Measurements from ENCODE around the gene PFKFB4.
"Not testable (repeated sequence)": the region's sequence is repeated elsewhere in the genome, so short reads cannot be mapped to it uniquely, and the experiment has no call there.

Gene PFKFB4

DNA sequence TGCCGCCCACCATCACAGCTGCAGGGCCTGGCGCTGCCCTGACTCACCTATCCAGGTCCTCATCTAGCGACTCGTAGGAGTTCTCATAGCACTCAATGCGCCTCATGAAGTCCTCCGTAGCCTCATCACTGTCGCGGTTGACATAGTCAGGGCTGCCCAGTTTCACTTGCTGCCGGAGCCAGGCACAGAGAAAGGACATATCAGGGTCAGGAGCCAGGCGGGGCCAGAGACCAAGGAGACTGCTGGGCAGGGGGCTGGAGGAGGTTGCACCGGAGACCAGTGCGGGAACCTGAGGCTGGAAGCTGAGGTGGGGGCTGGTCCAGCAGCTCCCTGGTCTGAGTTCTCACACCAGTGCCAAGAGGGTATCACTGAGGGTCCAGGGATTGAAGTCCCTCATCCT, 18.2 kb downstream of the PFKFB4 start:
- no peaks in the 10 kb centered on the region for H3K27me3 ChIP-seq (ENCODE audit: control insufficient read depth in 1 of 2, insufficient read depth in 2 of 2, low read length in 2 of 2)
- no peak overlapping the region for H3K9ac ChIP-seq (ENCODE audit: low read length)
- no peak overlapping the region for H3K4me3 ChIP-seq (ENCODE audit: low read depth in 1 of 2, low read length in 2 of 2)
- no peaks in the 10 kb centered on the region for H3K4me1 ChIP-seq (ENCODE audit: insufficient read depth, low read length)
- no peak overlapping the region for H3K27ac ChIP-seq (ENCODE audit: low read depth, low read length)
- peaks cover 12% of the 10 kb centered on the region for H3K36me3 ChIP-seq (ENCODE audit: insufficient read depth, low read length)
- H3K9me3 ChIP-seq (ENCODE audit: low read length), result no peaks in the 10 kb centered on the region

DNA sequence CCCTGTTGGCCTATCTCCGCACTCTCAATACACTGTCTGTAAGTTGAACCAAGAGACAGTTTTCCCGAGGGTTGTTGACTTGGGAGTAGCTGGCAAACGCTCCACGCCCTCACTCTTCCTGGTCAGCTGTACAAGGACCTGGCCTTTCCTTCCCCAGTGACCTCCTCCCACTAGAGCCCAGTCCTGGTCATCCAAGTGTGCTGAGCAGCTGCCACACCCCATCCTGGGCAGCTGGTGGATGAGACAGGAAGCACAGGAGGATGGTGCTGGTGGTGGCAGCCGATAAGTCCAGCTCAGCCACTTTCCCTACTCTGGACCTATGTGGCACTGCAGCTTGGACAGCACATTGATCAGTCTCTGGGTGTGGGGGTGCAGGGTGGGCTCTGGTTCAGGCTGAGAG, 19.8 kb downstream of the PFKFB4 start:
- H3K9ac ChIP-seq (ENCODE audit: low read length), result no peak overlapping the region
- no peaks in the 10 kb centered on the region for H3K4me1 ChIP-seq (ENCODE audit: insufficient read depth, low read length)
- no peak overlapping the region for H3K27ac ChIP-seq (ENCODE audit: low read depth, low read length)
- H3K36me3 ChIP-seq (ENCODE audit: insufficient read depth, low read length), result peaks cover 12% of the 10 kb centered on the region
- H3K9me3 ChIP-seq (ENCODE audit: low read length), result no peaks in the 10 kb centered on the region
- H3K4me3 ChIP-seq (ENCODE audit: low read depth in 1 of 2, low read length in 2 of 2), result no peak overlapping the region
- no peaks in the 10 kb centered on the region for H3K27me3 ChIP-seq (ENCODE audit: control insufficient read depth in 1 of 2, insufficient read depth in 2 of 2, low read length in 2 of 2)

DNA sequence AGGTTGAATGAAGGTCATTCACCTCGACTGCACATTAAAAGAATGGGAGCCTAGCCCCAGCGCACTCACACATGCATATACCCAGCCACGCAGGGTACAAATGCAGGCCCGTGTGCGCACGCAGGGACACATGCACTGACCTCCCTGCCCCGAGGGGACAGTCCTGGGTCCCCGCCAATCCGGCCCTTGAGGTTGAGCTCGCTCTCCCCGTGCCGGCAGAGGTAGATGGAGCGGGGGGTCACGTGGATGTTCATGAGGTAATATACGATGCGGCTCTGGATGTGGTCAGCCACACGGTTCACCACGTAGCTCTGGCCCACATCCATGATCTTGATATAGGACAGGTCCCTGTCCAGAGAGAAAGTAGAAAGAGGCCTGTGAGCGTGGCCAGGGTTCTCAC, 20.5 kb downstream of the PFKFB4 start:
- Histone ChIP-seq H3K36me3 (ENCODE audit: insufficient read depth, low read length) (peaks cover 12% of the 10 kb centered on the region), H3K9ac (ENCODE audit: low read length) (no peak overlapping the region), H3K4me3 (ENCODE audit: low read depth in 1 of 2, low read length in 2 of 2) (no peak overlapping the region), H3K9me3 (ENCODE audit: low read length) (no peaks in the 10 kb centered on the region), H3K4me1 (ENCODE audit: insufficient read depth, low read length) (no peaks in the 10 kb centered on the region), H3K27me3 (ENCODE audit: control insufficient read depth in 1 of 2, insufficient read depth in 2 of 2, low read length in 2 of 2) (no peaks in the 10 kb centered on the region), H3K27ac (ENCODE audit: low read depth, low read length) (no peak overlapping the region)

DNA sequence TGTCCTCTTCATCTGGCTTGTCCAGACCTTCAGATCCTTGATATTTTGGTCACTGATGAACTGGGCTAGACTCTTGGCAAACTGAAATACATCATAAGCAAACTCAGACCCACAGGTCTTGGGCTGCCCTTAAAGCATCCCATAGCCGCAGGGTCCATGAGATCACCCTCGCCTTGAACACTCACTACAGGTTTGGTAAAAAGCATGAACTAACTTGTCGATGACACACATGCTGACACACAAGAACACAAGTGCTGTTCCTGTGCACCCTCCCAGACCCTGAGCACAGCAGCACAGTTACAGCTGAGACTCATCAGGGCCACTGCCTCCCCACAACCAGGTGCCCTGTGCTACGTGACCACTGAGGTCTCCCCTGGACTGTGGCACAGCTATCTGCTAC, 21.0 kb downstream of the PFKFB4 start:
- H3K9ac ChIP-seq (ENCODE audit: low read length), result no peak overlapping the region
- H3K27me3 ChIP-seq (ENCODE audit: control insufficient read depth in 1 of 2, insufficient read depth in 2 of 2, low read length in 2 of 2), result no peaks in the 10 kb centered on the region
- peaks cover 12% of the 10 kb centered on the region for H3K36me3 ChIP-seq (ENCODE audit: insufficient read depth, low read length)
- no peak overlapping the region for H3K4me3 ChIP-seq (ENCODE audit: low read depth in 1 of 2, low read length in 2 of 2)
- H3K4me1 ChIP-seq (ENCODE audit: insufficient read depth, low read length), result no peaks in the 10 kb centered on the region
- no peak overlapping the region for H3K27ac ChIP-seq (ENCODE audit: low read depth, low read length)
- no peaks in the 10 kb centered on the region for H3K9me3 ChIP-seq (ENCODE audit: low read length)

DNA sequence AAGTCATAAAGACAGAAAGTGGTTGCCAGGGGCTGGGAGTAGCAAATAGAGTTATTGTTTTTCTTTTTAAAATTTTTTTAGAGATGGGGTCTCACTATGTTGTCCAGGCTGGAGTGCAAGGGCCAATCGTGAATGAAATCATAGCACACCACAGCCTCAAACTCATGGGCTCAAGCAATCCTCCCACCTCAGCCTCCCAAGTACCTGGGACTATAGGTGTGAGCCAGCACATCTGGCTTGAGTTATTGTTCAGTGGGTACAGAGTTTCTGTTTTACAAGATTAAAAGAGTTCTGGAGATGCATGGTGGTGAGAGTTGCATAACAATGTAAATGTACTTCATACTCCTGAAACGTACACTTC, 23.6 kb downstream of the PFKFB4 start:
- no peak overlapping the region for H3K27ac ChIP-seq (ENCODE audit: low read depth, low read length)
- H3K4me3 ChIP-seq (ENCODE audit: low read depth in 1 of 2, low read length in 2 of 2), result no peak overlapping the region
- no peaks in the 10 kb centered on the region for H3K9me3 ChIP-seq (ENCODE audit: low read length)
- peaks cover 7% of the 10 kb centered on the region for H3K36me3 ChIP-seq (ENCODE audit: insufficient read depth, low read length)
- H3K9ac ChIP-seq (ENCODE audit: low read length), result no peak overlapping the region
- no peaks in the 10 kb centered on the region for H3K27me3 ChIP-seq (ENCODE audit: control insufficient read depth in 1 of 2, insufficient read depth in 2 of 2, low read length in 2 of 2)
- no peaks in the 10 kb centered on the region for H3K4me1 ChIP-seq (ENCODE audit: insufficient read depth, low read length)

DNA sequence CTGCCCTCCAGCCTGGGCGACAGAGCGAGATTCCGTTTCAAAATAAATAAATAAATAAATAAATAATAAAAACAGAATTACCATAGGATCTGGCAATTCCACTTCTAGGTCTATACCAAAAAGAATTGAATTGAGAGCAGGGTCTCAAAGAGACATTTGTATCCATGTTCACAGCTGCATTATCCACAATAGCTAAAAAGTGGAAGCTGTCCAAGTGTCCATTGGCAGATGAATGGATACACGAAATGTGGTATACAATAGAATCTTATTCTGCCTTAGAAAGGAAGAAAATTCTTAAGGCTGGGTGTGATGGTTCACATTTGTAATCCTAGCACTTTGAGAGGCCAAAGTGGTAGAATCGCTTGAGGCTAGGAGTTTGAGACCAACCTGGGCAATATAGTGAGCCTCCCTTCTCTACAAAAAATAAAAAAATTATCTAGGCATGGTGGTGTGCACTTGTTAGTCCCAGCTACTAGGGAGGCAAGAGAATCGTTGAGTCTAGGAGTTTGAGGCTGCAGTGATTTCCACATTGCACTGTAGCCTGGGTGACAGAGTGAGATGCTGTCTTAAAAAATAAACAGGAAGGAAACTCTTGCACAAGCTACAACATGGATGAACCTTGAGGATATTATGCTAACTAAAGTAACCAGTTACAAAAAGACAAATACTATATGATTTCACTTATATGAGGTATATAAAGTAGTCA, 24.2 kb downstream of the PFKFB4 start:
- peaks cover 5% of the 10 kb centered on the region for H3K36me3 ChIP-seq (ENCODE audit: insufficient read depth, low read length)
- H3K27ac ChIP-seq (ENCODE audit: low read depth, low read length), result no peak overlapping the region
- H3K9me3 ChIP-seq (ENCODE audit: low read length), result no peaks in the 10 kb centered on the region
- no peak overlapping the region for H3K4me3 ChIP-seq (ENCODE audit: low read depth in 1 of 2, low read length in 2 of 2)
- H3K4me1 ChIP-seq (ENCODE audit: insufficient read depth, low read length), result no peaks in the 10 kb centered on the region
- no peaks in the 10 kb centered on the region for H3K27me3 ChIP-seq (ENCODE audit: control insufficient read depth in 1 of 2, insufficient read depth in 2 of 2, low read length in 2 of 2)
- H3K9ac ChIP-seq (ENCODE audit: low read length), result no peak overlapping the region

DNA sequence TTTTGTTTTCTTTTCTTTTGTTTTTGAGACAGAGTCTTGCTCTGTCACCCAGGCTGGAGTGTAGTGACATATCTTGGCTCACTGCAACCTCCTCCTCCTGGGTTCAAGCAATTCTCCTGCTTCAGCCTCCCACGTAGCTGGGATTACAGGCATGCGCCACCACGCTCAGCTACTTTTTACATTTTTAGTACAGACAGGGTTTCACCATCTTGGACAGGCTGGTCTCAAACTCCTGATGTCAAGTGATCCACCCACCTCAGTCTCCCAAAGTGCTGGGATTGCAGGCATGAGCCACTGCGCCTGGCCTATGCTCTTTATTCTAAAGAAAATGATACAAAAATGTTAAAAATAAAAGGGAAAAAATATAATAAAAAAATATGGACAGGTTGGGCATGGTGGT, 25.9 kb downstream of the PFKFB4 start:
- not testable (repeated sequence) for H3K4me3 ChIP-seq (ENCODE audit: low read depth in 1 of 2, low read length in 2 of 2); H3K4me1 ChIP-seq (ENCODE audit: insufficient read depth, low read length); H3K9me3 ChIP-seq (ENCODE audit: low read length); H3K9ac ChIP-seq (ENCODE audit: low read length); H3K27me3 ChIP-seq (ENCODE audit: control insufficient read depth in 1 of 2, insufficient read depth in 2 of 2, low read length in 2 of 2); H3K27ac ChIP-seq (ENCODE audit: low read depth, low read length); H3K36me3 ChIP-seq (ENCODE audit: insufficient read depth, low read length)

DNA sequence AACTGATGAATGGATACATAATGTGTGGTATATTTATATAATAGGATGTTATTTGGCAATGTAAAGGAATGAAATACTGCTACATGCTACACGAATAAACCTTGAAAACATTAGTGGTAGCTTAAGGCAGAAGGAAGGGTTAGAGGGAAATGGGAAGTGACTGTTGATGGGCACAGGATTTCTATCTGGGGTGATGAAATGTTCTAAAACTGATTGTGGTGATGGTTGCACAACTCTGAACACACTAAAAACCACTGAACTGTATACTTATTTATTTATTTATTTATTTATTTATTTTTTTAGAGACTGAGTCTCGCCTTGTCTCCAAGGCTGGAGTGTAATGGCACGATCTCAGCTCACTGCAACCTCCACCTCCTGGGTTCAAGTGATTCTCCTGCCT, 27.8 kb downstream of the PFKFB4 start:
- Histone ChIP-seq H3K27ac (ENCODE audit: low read depth, low read length) (no peak overlapping the region), H3K9ac (ENCODE audit: low read length) (no peak overlapping the region), H3K4me1 (ENCODE audit: insufficient read depth, low read length) (no peaks in the 10 kb centered on the region), H3K4me3 (ENCODE audit: low read depth in 1 of 2, low read length in 2 of 2) (no peak overlapping the region), H3K36me3 (ENCODE audit: insufficient read depth, low read length) (no peaks in the 10 kb centered on the region), H3K27me3 (ENCODE audit: control insufficient read depth in 1 of 2, insufficient read depth in 2 of 2, low read length in 2 of 2) (no peaks in the 10 kb centered on the region), H3K9me3 (ENCODE audit: low read length) (no peaks in the 10 kb centered on the region)

DNA sequence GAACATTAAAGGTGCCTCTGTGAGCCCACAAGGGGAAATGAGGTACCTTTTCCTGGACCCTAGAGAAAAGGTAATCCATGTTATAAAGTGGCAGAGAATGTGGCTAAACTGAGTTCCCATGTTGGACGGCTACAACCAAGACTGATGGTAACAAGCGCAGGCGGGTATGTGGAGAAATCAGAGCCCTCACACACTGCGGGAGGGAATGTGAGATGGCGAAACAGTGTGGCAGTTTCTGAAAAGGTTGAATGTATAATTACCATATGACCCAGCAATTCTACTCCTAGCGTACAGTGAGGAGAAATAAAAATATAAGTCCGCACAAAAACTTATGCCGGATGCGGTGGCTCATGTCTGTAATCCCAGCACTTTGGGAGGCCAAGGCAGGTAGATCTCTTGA, 28.6 kb downstream of the PFKFB4 start:
- Histone ChIP-seq H3K9ac (ENCODE audit: low read length) (no peak overlapping the region), H3K36me3 (ENCODE audit: insufficient read depth, low read length) (no peaks in the 10 kb centered on the region), H3K27me3 (ENCODE audit: control insufficient read depth in 1 of 2, insufficient read depth in 2 of 2, low read length in 2 of 2) (no peaks in the 10 kb centered on the region), H3K4me1 (ENCODE audit: insufficient read depth, low read length) (no peaks in the 10 kb centered on the region), H3K9me3 (ENCODE audit: low read length) (no peaks in the 10 kb centered on the region), H3K4me3 (ENCODE audit: low read depth in 1 of 2, low read length in 2 of 2) (no peak overlapping the region), H3K27ac (ENCODE audit: low read depth, low read length) (no peak overlapping the region)

DNA sequence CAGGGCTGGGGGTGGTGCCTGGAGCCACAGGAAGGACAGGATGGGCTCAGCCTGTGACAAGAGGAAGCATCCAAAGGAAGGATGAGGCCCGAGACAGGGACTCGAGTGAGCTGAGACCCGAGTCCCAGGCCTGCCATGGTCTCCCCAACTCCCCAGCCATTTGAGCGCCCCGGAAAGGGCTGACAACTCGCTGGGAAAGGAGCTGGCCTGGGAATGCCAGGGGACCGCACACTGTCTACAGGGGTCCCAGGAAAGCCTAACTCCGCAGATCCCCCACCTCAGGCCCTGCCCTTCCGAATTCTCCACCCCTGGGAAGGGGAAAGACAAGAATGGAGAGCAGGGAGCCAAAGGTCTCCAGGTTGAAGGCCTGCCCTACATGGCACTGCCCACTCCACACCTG, 31.6 kb downstream of the PFKFB4 start:
- Histone ChIP-seq H3K9ac (ENCODE audit: low read length) (no peak overlapping the region), H3K27ac (ENCODE audit: low read depth, low read length) (no peak overlapping the region), H3K4me1 (ENCODE audit: insufficient read depth, low read length) (no peaks in the 10 kb centered on the region), H3K27me3 (ENCODE audit: control insufficient read depth in 1 of 2, insufficient read depth in 2 of 2, low read length in 2 of 2) (no peaks in the 10 kb centered on the region), H3K9me3 (ENCODE audit: low read length) (no peaks in the 10 kb centered on the region), H3K36me3 (ENCODE audit: insufficient read depth, low read length) (no peaks in the 10 kb centered on the region), H3K4me3 (ENCODE audit: low read depth in 1 of 2, low read length in 2 of 2) (no peak overlapping the region)

DNA sequence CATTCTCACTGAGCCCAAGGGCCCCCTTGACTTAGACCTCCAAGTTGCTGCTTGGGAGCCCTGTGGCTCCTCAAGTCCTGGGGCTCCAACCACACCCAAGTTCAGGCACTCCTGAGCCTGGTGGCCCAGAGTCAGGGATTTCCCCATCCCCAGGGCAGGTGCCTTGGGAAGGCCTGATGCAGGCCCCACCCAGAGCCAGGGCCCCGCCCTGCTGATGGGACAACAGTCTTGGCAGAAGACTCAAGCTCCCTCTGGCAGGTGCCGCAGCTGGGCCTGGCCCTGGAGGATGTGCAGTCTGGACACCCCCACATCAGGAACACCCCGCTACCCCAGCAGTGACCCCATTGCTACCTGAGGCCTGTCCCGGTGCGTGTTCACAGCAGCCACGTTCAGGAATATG, 35.0 kb downstream of the PFKFB4 start:
- no peaks in the 10 kb centered on the region for H3K9me3 ChIP-seq (ENCODE audit: low read length)
- H3K4me1 ChIP-seq (ENCODE audit: insufficient read depth, low read length), result no peaks in the 10 kb centered on the region
- no peaks in the 10 kb centered on the region for H3K27me3 ChIP-seq (ENCODE audit: control insufficient read depth in 1 of 2, insufficient read depth in 2 of 2, low read length in 2 of 2)
- no peak overlapping the region for H3K27ac ChIP-seq (ENCODE audit: low read depth, low read length)
- H3K4me3 ChIP-seq (ENCODE audit: low read depth in 1 of 2, low read length in 2 of 2), result no peak overlapping the region
- no peaks in the 10 kb centered on the region for H3K36me3 ChIP-seq (ENCODE audit: insufficient read depth, low read length)
- H3K9ac ChIP-seq (ENCODE audit: low read length), result no peak overlapping the region

DNA sequence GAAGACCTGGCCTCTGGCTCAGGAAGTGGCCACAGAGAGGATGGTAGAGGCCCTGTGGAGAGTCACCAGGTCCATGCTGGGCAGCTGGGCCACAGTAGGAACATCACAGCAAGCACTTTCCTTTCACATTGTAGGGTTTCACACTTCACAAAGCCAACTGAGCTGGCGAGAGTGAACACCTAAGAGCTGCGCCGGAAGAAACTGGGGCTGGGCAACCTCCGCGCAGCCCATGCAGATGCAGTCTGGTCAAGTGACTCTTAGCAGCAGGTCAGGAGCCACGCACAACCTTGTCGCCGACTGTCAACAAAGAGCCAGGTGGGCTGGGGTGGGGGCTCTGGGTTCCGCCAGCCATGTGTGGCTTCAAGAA, 37.3 kb downstream of the PFKFB4 start:
- H3K36me3 ChIP-seq (ENCODE audit: insufficient read depth, low read length), result no peaks in the 10 kb centered on the region
- no peaks in the 10 kb centered on the region for H3K4me1 ChIP-seq (ENCODE audit: insufficient read depth, low read length)
- H3K9me3 ChIP-seq (ENCODE audit: low read length), result no peaks in the 10 kb centered on the region

More for the DNA sequence above, 37.3 kb downstream of the PFKFB4 start:
- no peak overlapping the region for H3K4me3 ChIP-seq (ENCODE audit: low read depth in 1 of 2, low read length in 2 of 2)
- H3K9ac ChIP-seq (ENCODE audit: low read length), result no peak overlapping the region
- no peak overlapping the region for H3K27ac ChIP-seq (ENCODE audit: low read depth, low read length)
- H3K27me3 ChIP-seq (ENCODE audit: control insufficient read depth in 1 of 2, insufficient read depth in 2 of 2, low read length in 2 of 2), result no peaks in the 10 kb centered on the region
